HepG2 (cell line): ENCODE results near the gene CRIM1. TPM values are rescaled to one million over a fixed set of nuclear protein-coding genes. Genes with fewer than 3 reads are reported as not detected.

Experiments
- AGO2 ChIP-seq: fragments of 200-400 bp; formaldehyde crosslinking; optimal IDR thresholded peaks from 2 replicates; pipeline ENCODE3; 2017; ENCODE audit warnings: mild to moderate bottlenecking, low read depth, low read length, moderate library complexity
- HMGA1 ChIP-seq: sonication (generic); formaldehyde crosslinking; conservative IDR thresholded peaks from 2 replicates; pipeline ENCODE4 v1.4.0; 2020; ENCODE audit warnings: missing genetic modification reagents
- MED8 ChIP-seq: sonication (generic); formaldehyde crosslinking; IDR thresholded peaks from 2 replicates; pipeline ENCODE4 v1.8.1; 2023; ENCODE audit warnings: mild to moderate bottlenecking, missing genetic modification reagents; ENCODE audit not compliant: insufficient replicate concordance
- RBM22 ChIP-seq: fragments of 200-400 bp; formaldehyde crosslinking; optimal IDR thresholded peaks from 2 replicates; pipeline ENCODE3; 2017; ENCODE audit warnings: mild to moderate bottlenecking, low read length, moderate library complexity
- RCOR2 ChIP-seq: IDR thresholded peaks from 2 replicates; pipeline ENCODE4 v1.6.1; 2016; ENCODE audit warnings: missing biosample characterization, missing genetic modification reagents
- TEF ChIP-seq: sonication (generic); formaldehyde crosslinking; IDR thresholded peaks from 2 replicates; pipeline ENCODE4 v1.5.0; 2020; ENCODE audit warnings: missing genetic modification reagents
- THAP9 ChIP-seq: sonication (generic); formaldehyde crosslinking; IDR thresholded peaks from 2 replicates; pipeline ENCODE4; 2020; ENCODE audit warnings: missing genetic modification reagents, mild to moderate bottlenecking, borderline replicate concordance
- ZBTB46 ChIP-seq: sonication (generic); formaldehyde crosslinking; IDR thresholded peaks from 2 replicates; pipeline ENCODE4 v1.4.0; 2020; ENCODE audit warnings: mild to moderate bottlenecking, missing genetic modification reagents, borderline replicate concordance
- ZNF232 ChIP-seq: sonication (generic); formaldehyde crosslinking; IDR thresholded peaks from 2 replicates; pipeline ENCODE4 v1.4.0; 2020; ENCODE audit warnings: missing genetic modification reagents, borderline replicate concordance
- ZNF276 ChIP-seq: sonication (generic); formaldehyde crosslinking; IDR thresholded peaks from 2 replicates; pipeline ENCODE4 v1.4.0; 2020; ENCODE audit warnings: mild to moderate bottlenecking, low read depth, missing genetic modification reagents
- ZNF550 ChIP-seq: sonication (generic); formaldehyde crosslinking; IDR thresholded peaks from 2 replicates; pipeline ENCODE4 v1.4.0; 2020; ENCODE audit warnings: mild to moderate bottlenecking, missing genetic modification reagents, borderline replicate concordance
- ZSCAN29 ChIP-seq: sonication (generic); formaldehyde crosslinking; conservative IDR thresholded peaks from 2 replicates; pipeline ENCODE4 v1.4.0; 2020; ENCODE audit warnings: mild to moderate bottlenecking, missing genetic modification reagents
- polyA plus RNA-seq, 8 experiments: library from polyadenylated mRNA; depleted of rRNA in 3 of 8; stranded (reverse) in 7 of 8; unstranded in 1 of 8; fragments of >200 nt; fragmentation: Illumina TruSeq in 4 of 8; extraction: Trizol in 4 of 8; gene quantifications; 2 replicates each; pipeline versions ENCODE4 v1.2.1 to v1.2.3, GENCODE V29; 2011 to 2016; ENCODE audit warnings: low read depth in 4 of 8, missing spikeins in 1 of 8, mixed read lengths in 1 of 8; ENCODE audit not compliant: insufficient read depth in 1 of 8
- total RNA-seq, 5 experiments: library from RNA; depleted of rRNA; stranded (reverse); fragments of >200 nt; fragmentation: Illumina TruSeq; extraction: Trizol; gene quantifications; 2 replicates each; pipeline ENCODE4 v1.2.3, GENCODE V29; 2016; ENCODE audit warnings: low read depth in 1 of 5
- TF ChIP-seq, protein P1 (sequence below): sonication (generic); formaldehyde crosslinking; IDR thresholded peaks from 2 replicates; pipeline ENCODE4 v1.5.0; 2020; ENCODE audit warnings: missing genetic modification reagents
- TF ChIP-seq, protein P2 (sequence below): sonication (generic); formaldehyde crosslinking; IDR thresholded peaks from 2 replicates; pipeline ENCODE4 v1.4.0; 2020; ENCODE audit warnings: missing genetic modification reagents, borderline replicate concordance
- TF ChIP-seq, protein P3 (sequence below): sonication (generic); formaldehyde crosslinking; IDR thresholded peaks from 2 replicates; pipeline ENCODE4 v1.4.0; 2020; ENCODE audit warnings: missing genetic modification reagents, borderline replicate concordance

CRIM1 gene
- total and polyA plus RNA-seq, 2 of the 13 experiments (the other 11 are each of a cell fraction or from before 2014, with no cell fraction given): 39.1 to 69.9 TPM

GRCh38 chr2:36459725-36460137 is 104.2 kb downstream of the CRIM1 start (continued):
- TF ChIP-seq, protein P1, sequence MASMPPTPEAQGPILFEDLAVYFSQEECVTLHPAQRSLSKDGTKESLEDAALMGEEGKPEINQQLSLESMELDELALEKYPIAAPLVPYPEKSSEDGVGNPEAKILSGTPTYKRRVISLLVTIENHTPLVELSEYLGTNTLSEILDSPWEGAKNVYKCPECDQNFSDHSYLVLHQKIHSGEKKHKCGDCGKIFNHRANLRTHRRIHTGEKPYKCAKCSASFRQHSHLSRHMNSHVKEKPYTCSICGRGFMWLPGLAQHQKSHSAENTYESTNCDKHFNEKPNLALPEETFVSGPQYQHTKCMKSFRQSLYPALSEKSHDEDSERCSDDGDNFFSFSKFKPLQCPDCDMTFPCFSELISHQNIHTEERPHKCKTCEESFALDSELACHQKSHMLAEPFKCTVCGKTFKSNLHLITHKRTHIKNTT: no peak
- no peak for TF ChIP-seq ZSCAN29
- TF ChIP-seq RBM22: no peak
- TF ChIP-seq, protein P2, sequence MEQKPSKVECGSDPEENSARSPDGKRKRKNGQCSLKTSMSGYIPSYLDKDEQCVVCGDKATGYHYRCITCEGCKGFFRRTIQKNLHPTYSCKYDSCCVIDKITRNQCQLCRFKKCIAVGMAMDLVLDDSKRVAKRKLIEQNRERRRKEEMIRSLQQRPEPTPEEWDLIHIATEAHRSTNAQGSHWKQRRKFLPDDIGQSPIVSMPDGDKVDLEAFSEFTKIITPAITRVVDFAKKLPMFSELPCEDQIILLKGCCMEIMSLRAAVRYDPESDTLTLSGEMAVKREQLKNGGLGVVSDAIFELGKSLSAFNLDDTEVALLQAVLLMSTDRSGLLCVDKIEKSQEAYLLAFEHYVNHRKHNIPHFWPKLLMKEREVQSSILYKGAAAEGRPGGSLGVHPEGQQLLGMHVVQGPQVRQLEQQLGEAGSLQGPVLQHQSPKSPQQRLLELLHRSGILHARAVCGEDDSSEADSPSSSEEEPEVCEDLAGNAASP: peak; percentile 52; the same call in 1 of the 2 replicates
- TF ChIP-seq THAP9: no peak
- TF ChIP-seq AGO2: no peak
- TF ChIP-seq MED8 (CRISPR knock-in tag): no peak
- TF ChIP-seq RCOR2 (CRISPR knock-in tag): peak; percentile 79
- no peak for TF ChIP-seq ZNF276 (CRISPR knock-in tag)
- TF ChIP-seq ZNF232 (CRISPR knock-in tag): no peak
- TF ChIP-seq ZNF550 (CRISPR knock-in tag): no peak
- TF ChIP-seq TEF: no peak
- no peak for TF ChIP-seq ZBTB46 (CRISPR knock-in tag)
- no peak for TF ChIP-seq HMGA1 (CRISPR knock-in tag)
- TF ChIP-seq, protein P3, sequence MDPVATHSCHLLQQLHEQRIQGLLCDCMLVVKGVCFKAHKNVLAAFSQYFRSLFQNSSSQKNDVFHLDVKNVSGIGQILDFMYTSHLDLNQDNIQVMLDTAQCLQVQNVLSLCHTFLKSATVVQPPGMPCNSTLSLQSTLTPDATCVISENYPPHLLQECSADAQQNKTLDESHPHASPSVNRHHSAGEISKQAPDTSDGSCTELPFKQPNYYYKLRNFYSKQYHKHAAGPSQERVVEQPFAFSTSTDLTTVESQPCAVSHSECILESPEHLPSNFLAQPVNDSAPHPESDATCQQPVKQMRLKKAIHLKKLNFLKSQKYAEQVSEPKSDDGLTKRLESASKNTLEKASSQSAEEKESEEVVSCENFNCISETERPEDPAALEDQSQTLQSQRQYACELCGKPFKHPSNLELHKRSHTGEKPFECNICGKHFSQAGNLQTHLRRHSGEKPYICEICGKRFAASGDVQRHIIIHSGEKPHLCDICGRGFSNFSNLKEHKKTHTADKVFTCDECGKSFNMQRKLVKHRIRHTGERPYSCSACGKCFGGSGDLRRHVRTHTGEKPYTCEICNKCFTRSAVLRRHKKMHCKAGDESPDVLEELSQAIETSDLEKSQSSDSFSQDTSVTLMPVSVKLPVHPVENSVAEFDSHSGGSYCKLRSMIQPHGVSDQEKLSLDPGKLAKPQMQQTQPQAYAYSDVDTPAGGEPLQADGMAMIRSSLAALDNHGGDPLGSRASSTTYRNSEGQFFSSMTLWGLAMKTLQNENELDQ (CRISPR knock-in tag): no peak
